HepG2 (cell line): ENCODE measurements around the gene ANTXR1. TPM values are rescaled to one million over a fixed set of nuclear protein-coding genes. Genes with fewer than 3 reads are reported as not detected.
"Not testable (repeated sequence)": the region's sequence is repeated elsewhere in the genome, so short reads cannot be mapped to it uniquely, and the experiment has no call there.

Source experiments
- ATAC-seq: fragments of 200-7000 bp; cut with Tn5 transposase; 3 replicates; pipeline ENCODE4 v1.9.1; 2020; ENCODE audit warnings: mild to moderate bottlenecking, moderate library complexity
- BruUV-seq: library from RNA; stranded (reverse); fragments of 400-500 nt; replicated peaks from 2 replicates; lab custom pipeline; 2021; lab: Mats Ljungman, UMichigan
- CTCF ChIA-PET: fragments of 300-600 bp; formaldehyde crosslinking; extraction: SDS; loops from one replicate; lab custom pipeline; 2021; ENCODE audit warnings: low total read pairs, inconsistent platforms, low intra/inter-chr PET ratio; lab: Yijun Ruan, JAX
- POLR2A ChIA-PET: fragments of 350-600 bp; sonication (Branson Sonifier 250); formaldehyde crosslinking; loops from one replicate; lab custom pipeline; 2020; ENCODE audit warnings: antibody characterized with exemption, inconsistent platforms; lab: Yijun Ruan, JAX
- DNase-seq: peaks from one replicate; pipeline ENCODE4 v3.0.0-alpha.2; 2015; ENCODE audit warnings: low spot score
- FAIRE-seq: peaks from 3 replicates; lab custom pipeline; 2011; peaks lifted over from hg19 to GRCh38; lab: Jason Lieb, UNC
- H2AFZ ChIP-seq: one replicate; pipeline ENCODE4 v1.6.1; 2011; ENCODE audit warnings: low read length, inconsistent platforms
- H3K27ac ChIP-seq: fragments of 300-600 bp; 3 replicates; pipeline ENCODE4 v1.8.0; 2011; ENCODE audit warnings: mixed run types, mild to moderate bottlenecking, mixed read lengths, low read length, inconsistent platforms; ENCODE audit not compliant: insufficient read depth; ENCODE audit errors: extremely low read length
- H3K27me3 ChIP-seq, 2 experiments: fragments of 200-600 bp in 1 of 2; 2 replicates in 1 of 2; 3 replicates in 1 of 2; pipeline versions ENCODE4 v1.6.0 to v1.8.0; 2011; ENCODE audit warnings: low read length in 2 of 2, mild to moderate bottlenecking in 2 of 2, moderate library complexity in 2 of 2, inconsistent platforms in 1 of 2; ENCODE audit not compliant: insufficient read depth in 2 of 2, control insufficient read depth in 1 of 2
- H3K36me3 ChIP-seq, 2 experiments: fragments of 200-600 bp in 1 of 2; replicated peaks in 1 of 2; 2 replicates in 1 of 2; 3 replicates in 1 of 2; pipeline versions ENCODE4 v1.5.1 to v1.8.0; 2011; ENCODE audit warnings: low read length in 2 of 2, inconsistent platforms in 1 of 2; ENCODE audit not compliant: insufficient read depth in 2 of 2, control insufficient read depth in 1 of 2
- H3K4me1 ChIP-seq: 2 replicates; pipeline ENCODE4 v1.5.1; 2012; ENCODE audit warnings: low read length, inconsistent platforms; ENCODE audit not compliant: insufficient read depth
- H3K4me2 ChIP-seq: 2 replicates; pipeline ENCODE4 v1.6.0; 2011; ENCODE audit warnings: low read depth, low read length, inconsistent platforms
- H3K4me3 ChIP-seq, 3 experiments: fragments of 200-600 bp in 1 of 3; sonication (generic), shearing (Covaris generic) in 1 of 3; replicated peaks in 1 of 3; 2 replicates each; pipeline ENCODE4 v1.5.1; 2011 to 2016; ENCODE audit warnings: low read length in 3 of 3, inconsistent platforms in 2 of 3, low read depth in 2 of 3, mild to moderate bottlenecking in 2 of 3, control low read depth in 1 of 3, mixed read lengths in 1 of 3; ENCODE audit not compliant: insufficient read depth in 1 of 3
- H3K79me2 ChIP-seq: one replicate; pipeline ENCODE4 v1.6.1; 2011; ENCODE audit warnings: low read length, inconsistent platforms; ENCODE audit not compliant: insufficient read depth
- H3K9ac ChIP-seq: 2 replicates; pipeline ENCODE4 v1.6.0; 2011; ENCODE audit warnings: mild to moderate bottlenecking, low read depth, low read length, inconsistent platforms; ENCODE audit not compliant: insufficient read depth
- H3K9me3 ChIP-seq: 2 replicates; pipeline ENCODE4 v1.5.1; 2012; ENCODE audit warnings: mild to moderate bottlenecking, low read length
- H4K20me1 ChIP-seq: 2 replicates; pipeline ENCODE4 v1.6.0; 2011; ENCODE audit warnings: inconsistent platforms, mild to moderate bottlenecking, low read length, moderate library complexity; ENCODE audit not compliant: insufficient read depth
- ATF1 ChIP-seq: IDR thresholded peaks from 2 replicates; pipeline ENCODE4 v1.6.1; 2016; ENCODE audit warnings: mild to moderate bottlenecking, control low read depth
- RAD21 ChIP-seq: fragments of 450-650 bp; formaldehyde crosslinking; IDR thresholded peaks from 2 replicates; pipeline ENCODE4 v1.5.0; 2020; ENCODE audit warnings: mild to moderate bottlenecking
- ZNF572 ChIP-seq: sonication (generic); formaldehyde crosslinking; IDR thresholded peaks from 2 replicates; pipeline ENCODE4 v1.5.1; 2020; ENCODE audit warnings: mild to moderate bottlenecking, missing genetic modification reagents
- ZNF780A ChIP-seq: sonication (generic); formaldehyde crosslinking; IDR thresholded peaks from 2 replicates; pipeline ENCODE4 v1.8.0; 2022; ENCODE audit warnings: mild to moderate bottlenecking, missing genetic modification reagents, moderate library complexity
- WGBS: methylation state at CpG from one replicate; pipeline ENCODE4 v1.1.6; 2017; ENCODE audit warnings: low lambda C conversion rate; 5-methylcytosine and 5-hydroxymethylcytosine counted together
- in situ Hi-C: cut with HindIII; loops from 2 replicates; pipeline ENCODE4 v1.10.0; 2017; ENCODE audit warnings: low pct_unique_long_range_greater_than_20kb; ENCODE audit not compliant: extremely low pct_ligation_motif_present
- intact Hi-C: fragments of 100-400 bp; cut with micrococcal nuclease; formaldehyde crosslinking; loops from one replicate; pipeline ENCODE4 v1.10.0; 2022; ENCODE audit not compliant: unreplicated experiment
- polyA plus RNA-seq, 8 experiments: library from polyadenylated mRNA; depleted of rRNA in 3 of 8; stranded (reverse) in 7 of 8; unstranded in 1 of 8; fragments of >200 nt; fragmentation: Illumina TruSeq in 4 of 8; extraction: Trizol in 4 of 8; gene quantifications; 2 replicates each; pipeline versions ENCODE4 v1.2.1 to v1.2.3, GENCODE V29; 2011 to 2016; ENCODE audit warnings: low read depth in 4 of 8, missing spikeins in 1 of 8, mixed read lengths in 1 of 8; ENCODE audit not compliant: insufficient read depth in 1 of 8
- total RNA-seq, 5 experiments: library from RNA; depleted of rRNA; stranded (reverse); fragments of >200 nt; fragmentation: Illumina TruSeq; extraction: Trizol; gene quantifications; 2 replicates each; pipeline ENCODE4 v1.2.3, GENCODE V29; 2016; ENCODE audit warnings: low read depth in 1 of 5
- TF ChIP-seq, protein P1 (sequence below): sonication (generic); formaldehyde crosslinking; IDR thresholded peaks from 2 replicates; pipeline ENCODE4 v1.8.0; 2022; ENCODE audit warnings: mild to moderate bottlenecking, missing genetic modification reagents, borderline replicate concordance
- TF ChIP-seq, protein P2 (sequence below): sonication (generic); formaldehyde crosslinking; IDR thresholded peaks from 2 replicates; pipeline ENCODE4 v1.4.0; 2020; ENCODE audit warnings: missing genetic modification reagents

Gene ANTXR1
- total and polyA plus RNA-seq, 2 of the 13 experiments (the other 11 are each of a cell fraction or from before 2014, with no cell fraction given): 4.5 to 12.7 TPM

DNA sequence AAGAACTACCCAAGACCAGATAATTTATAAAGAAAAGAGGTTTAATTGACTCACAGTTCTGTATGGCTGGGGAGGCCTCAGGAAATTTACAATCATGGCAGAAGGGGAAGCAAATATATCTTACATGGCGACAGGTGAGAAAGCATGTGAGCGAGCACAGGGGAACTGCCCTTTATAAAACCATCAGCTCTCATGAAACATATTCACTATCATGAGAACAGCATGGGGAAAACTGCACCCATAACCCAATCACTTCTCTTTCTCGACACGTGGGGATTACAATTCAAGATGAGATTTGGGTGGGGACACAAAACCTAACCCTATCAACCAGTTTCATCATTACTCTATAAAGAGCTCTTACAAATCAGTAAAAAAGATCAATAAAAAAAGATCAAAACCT is 222.9 kb downstream of the ANTXR1 start:
- POLR2A ChIA-PET, H4K20me1 ChIP-seq, H3K4me2 ChIP-seq, H3K27ac ChIP-seq, H3K9ac ChIP-seq, H3K9me3 ChIP-seq, ATAC-seq, H3K36me3 ChIP-seq, BruUV-seq, DNase-seq, H2AFZ ChIP-seq, H3K4me3 ChIP-seq, in situ Hi-C loops, H3K27me3 ChIP-seq, FAIRE-seq, intact Hi-C loops, CTCF ChIA-PET, H3K79me2 ChIP-seq: not testable (repeated sequence)
- TF ChIP-seq, protein P1, sequence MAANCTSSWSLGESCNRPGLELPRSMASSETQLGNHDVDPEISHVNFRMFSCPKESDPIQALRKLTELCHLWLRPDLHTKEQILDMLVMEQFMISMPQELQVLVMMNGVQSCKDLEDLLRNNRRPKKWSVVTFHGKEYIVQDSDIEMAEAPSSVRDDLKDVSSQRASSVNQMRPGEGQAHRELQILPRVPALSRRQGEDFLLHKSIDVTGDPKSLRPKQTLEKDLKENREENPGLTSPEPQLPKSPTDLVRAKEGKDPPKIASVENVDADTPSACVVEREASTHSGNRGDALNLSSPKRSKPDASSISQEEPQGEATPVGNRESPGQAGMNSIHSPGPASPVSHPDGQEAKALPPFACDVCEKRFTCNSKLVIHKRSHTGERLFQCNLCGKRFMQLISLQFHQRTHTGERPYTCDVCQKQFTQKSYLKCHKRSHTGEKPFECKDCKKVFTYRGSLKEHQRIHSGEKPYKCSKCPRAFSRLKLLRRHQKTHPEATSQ (CRISPR knock-in tag): peak; percentile 93; the same call in 1 of the 2 replicates
- H3K4me1 ChIP-seq: peaks cover 21% of the 10 kb centered on the region
- 98% methylated on average over 4 of the region's 4 CpGs for WGBS

DNA sequence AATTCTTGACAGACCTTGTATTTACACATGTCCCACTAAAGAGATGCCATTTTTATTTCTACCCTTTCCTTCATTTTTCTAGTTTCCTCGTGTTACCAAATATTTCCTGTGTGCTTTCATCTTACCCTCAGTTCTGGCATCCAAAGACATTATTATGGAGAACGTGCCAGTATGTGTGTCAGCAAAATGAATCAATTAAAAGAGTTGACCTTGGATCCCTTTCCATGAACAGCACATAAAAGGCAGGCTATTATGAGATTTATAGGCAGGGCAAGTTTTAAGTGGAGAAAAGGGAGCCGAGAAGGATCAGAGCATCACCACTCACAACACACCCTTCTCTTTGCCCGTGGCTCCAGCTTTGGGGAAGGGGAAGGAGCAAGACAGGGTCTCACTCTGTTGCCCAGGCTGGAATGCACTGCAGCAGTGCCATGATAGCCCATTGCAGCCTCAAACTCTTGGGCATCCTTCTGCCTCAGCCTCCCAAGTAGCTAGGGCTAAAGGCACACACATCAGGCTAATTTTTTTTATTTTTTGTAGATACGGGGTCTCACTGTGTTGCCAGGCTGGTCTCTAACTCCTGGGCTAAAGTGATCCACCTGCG is 224.2 kb downstream of the ANTXR1 start:
- no TSS peak for BruUV-seq
- TF ChIP-seq RAD21 (CRISPR knock-in tag): no peak
- TF ChIP-seq, protein P2, sequence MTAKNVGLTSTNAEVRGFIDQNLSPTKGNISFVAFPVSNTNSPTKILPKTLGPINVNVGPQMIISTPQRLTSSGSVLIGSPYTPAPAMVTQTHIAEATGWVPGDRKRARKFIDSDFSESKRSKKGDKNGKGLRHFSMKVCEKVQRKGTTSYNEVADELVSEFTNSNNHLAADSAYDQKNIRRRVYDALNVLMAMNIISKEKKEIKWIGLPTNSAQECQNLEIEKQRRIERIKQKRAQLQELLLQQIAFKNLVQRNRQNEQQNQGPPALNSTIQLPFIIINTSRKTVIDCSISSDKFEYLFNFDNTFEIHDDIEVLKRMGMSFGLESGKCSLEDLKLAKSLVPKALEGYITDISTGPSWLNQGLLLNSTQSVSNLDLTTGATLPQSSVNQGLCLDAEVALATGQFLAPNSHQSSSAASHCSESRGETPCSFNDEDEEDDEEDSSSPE: no peak
- TF ChIP-seq ZNF780A (CRISPR knock-in tag): no peak
- peak; percentile 30; the same call in 1 of the 2 replicates for TF ChIP-seq ATF1
- no peak for TF ChIP-seq ZNF572 (CRISPR knock-in tag)
- ATAC-seq (no peak), FAIRE-seq (no peak), DNase-seq (no peak)
- ChIA-PET POLR2A (no interaction called here), CTCF (no interaction called here)
- Histone ChIP-seq H3K9me3 (no peaks in the 10 kb centered on the region), H3K4me2 (no peak overlapping the region), H4K20me1 (no peaks in the 10 kb centered on the region), H3K9ac (no peak overlapping the region), H3K27me3 (no peaks in the 10 kb centered on the region), H3K4me3 (no peak overlapping the region), H3K27ac (no peak overlapping the region), H3K79me2 (no peaks in the 10 kb centered on the region), H3K36me3 (no peaks in the 10 kb centered on the region), H3K4me1 (peaks cover 10% of the 10 kb centered on the region), H2AFZ (no peak overlapping the region)
- WGBS: 97% methylated on average over 6 of the region's 6 CpGs
- in situ Hi-C loops (no loop called here), intact Hi-C loops (no loop called here)
